ENCODE results near the gene SMYD3.

Gene SMYD3

GRCh38 chr1:246004301-246004700 lies 502.8 kb downstream of the SMYD3 start:
- no peak for DNase-seq

DNA sequence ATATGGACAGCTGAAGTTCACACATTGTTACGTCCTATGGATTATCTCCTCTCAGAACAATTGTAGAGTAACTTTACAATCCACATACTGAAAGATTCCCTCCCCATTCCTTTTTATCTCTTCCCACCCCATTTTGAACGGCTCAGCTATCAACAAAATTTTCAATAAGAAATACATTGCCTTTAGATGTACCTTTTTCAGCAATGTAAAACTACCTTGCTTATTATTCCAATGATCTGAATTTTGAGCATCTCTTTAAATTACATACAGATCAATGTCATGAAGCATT lies 503.7 kb downstream of the SMYD3 start:
- no peak for DNase-seq

DNA sequence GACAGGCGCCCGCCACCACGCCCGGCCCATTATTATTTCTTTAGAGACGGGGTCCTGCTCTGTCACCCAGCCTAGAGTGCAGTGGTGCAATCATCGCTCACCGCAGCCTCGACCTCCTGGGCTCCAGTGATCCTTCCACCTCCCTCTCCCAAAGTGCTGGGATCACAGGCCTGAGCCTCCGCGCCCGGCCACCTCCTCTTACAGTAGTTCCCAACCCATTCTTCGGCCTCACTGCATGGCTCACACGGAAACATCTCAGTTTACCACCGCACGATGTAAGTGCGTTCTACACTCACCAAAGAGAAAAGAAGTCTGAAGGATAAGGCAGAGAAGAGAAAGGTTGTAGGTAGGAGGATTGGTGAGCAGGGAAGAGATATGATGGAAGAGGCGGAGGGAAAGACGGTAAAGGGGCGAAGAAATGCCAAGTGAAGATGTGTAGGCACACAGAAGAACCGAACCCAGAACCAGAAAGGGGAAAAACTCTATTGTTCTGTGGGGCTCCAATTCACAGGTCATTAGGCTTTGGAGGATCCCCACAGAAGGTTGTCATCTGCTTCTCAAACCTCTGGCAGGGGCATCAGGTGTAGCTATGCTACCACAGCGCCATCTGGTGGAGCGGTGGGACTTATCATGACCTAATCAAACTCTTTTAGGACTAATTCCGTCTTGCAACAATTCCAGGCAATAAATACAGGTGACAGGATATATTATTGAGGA lies 504.2 kb downstream of the SMYD3 start:
- peak; percentile 31 to 75 (median 67) for DNase-seq

DNA sequence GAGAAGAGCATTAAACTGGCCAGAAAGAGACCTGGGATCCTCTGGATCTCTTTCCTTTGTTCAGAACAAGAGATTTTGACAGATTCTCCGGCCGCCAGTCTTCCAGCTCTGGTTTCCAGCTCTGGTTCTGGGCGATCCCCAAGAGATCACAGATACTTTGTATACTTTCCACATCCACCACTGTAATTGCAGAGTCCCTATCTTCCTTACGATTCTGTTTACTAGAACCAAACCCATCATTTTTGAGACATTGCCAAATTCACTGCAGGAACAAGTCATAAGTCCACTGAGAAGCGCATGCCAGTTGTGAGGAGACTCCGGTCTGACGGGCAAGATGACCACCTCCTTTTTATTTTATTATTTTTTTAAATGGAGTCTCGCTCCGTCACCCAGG lies 505.2 kb downstream of the SMYD3 start:
- DNase-seq: no peak

- DNase-seq: no peak
Measured at GRCh38 chr1:246001142-246001836, 505.8 kb downstream of the SMYD3 start.

GRCh38 chr1:246000638-246001015 lies 506.5 kb downstream of the SMYD3 start:
- DNase-seq: no peak

DNA sequence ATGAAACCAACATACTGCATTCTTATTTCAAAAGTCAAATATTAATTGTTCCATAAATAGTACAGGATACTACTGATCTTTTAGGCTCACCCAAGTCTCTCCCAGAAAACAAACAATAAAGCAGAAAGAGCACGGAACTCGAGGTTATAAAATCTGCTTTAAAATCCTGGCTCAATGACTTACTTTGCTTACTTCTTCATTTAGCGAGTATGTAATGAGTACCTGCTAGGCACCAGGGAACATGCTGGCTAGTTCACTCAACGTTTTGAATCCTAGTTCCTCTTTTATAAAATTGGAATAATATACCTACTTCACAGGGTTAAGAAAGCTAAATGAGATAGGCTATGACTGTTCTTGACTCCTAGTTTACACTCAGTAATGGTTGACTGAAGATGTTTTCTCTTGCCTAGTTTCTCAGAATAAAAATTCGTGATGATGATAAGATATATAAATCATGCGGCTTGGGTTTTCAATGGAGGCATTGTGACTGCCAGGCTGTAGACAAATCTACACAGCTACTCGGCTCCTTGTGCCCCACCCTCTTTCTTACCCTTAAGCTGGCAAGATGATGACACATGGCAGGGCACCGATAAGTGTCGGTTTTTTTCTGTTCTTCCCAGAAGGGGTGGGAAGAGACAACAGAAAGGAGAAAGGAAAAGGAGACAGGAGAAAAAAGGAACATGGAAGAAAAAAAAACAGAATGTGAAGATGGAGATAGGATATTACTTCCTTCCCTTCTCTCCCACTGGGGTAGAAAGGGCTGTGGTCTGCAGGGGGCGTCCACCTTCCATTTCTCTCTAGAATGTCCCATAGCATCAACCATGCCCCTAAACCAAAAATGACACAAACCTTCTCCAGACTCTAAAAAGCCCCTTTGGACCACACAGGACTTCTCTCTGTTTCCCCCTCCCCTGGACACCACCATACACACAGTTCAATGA lies 507.1 kb downstream of the SMYD3 start:
- no peak for DNase-seq

- DNase-seq: no peak
Measured at GRCh38 chr1:245997471-245998258, 509.4 kb downstream of the SMYD3 start.

DNA sequence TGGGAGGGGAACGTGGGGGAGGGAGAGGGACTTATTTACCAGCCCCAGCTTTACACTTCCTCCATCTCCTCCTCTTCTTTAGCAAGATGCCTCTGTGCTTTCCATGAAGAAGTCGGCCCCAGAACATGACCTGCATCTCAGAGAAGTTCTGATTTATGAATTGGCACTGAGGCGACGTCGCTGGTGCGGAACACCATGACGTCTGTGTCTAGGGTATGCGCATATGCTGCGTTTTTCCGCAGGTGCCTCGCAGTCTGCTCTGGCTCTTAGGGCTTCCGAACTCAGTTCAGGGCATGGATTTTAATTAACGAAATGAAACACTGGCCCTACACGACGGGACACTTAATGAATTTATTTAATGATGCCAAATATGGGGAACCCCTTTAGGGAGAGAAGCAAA lies 510.3 kb downstream of the SMYD3 start:
- no peak for DNase-seq

- DNase-seq: no peak
Measured at GRCh38 chr1:245995474-245995873, 511.6 kb downstream of the SMYD3 start.

GRCh38 chr1:245991266-245991665 lies 515.8 kb downstream of the SMYD3 start:
- DNase-seq: no peak

- no peak for DNase-seq
Measured at GRCh38 chr1:245990315-245991022, 516.6 kb downstream of the SMYD3 start.

- DNase-seq: no peak
Measured at GRCh38 chr1:245988393-245989078, 518.5 kb downstream of the SMYD3 start.

GRCh38 chr1:245987997-245988392 lies 519.1 kb downstream of the SMYD3 start:
- DNase-seq: no peak

GRCh38 chr1:245987577-245987976 lies 519.5 kb downstream of the SMYD3 start:
- no peak for DNase-seq

DNA sequence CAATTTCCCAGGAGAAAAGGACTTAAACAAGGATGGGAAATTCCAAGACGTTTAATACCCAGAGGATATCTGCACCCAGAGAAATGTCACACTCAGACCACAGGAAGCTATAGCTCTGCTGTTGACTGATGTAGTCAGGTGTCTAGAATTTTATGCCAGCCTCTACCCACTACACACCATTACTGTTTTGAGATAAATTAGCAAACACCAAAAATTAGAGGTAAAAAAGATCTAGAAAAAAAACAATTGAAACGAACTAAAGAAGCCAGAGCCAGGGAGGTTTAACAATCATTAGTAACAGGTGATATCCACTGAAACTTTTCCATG lies 519.9 kb downstream of the SMYD3 start:
- no peak for DNase-seq

GRCh38 chr1:245986404-245987218 lies 520.5 kb downstream of the SMYD3 start:
- DNase-seq: no peak

DNA sequence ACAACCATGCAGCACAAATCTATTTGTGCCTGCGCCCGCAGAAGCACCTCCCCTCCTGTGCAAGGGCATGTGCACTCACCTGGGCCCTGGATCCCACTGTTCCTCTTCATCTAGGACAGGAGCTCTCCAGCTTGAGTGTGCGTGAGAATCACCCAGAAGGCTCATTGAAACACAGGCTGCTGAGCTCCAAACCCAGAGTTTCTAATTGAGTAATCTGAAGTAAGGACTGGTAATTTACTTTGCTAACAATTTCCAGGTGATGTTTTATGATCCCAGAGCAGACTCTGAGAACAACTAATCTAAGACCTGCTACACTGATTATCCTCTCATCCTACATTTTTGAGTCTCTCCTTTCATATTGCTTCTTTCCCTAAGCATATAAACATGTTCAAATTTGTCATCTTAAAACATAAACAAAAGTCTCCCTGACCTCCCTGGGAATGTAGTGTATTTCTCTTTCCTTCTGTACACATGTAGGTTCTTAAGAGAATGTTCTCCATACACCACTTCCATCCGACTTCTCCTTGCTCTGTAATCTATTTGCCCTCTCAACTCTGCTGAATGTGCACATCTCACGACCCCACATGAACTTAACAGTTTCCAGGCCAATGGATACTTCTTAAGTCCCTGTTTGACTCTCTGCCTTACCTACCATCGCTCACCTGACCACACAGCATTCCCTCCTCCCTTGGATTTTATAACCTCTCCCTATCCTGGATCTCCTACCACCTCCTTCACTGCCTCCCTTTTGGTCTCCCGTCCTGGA lies 522.5 kb downstream of the SMYD3 start:
- DNase-seq: peak in 1 of 5 experiments; percentile 19

GRCh38 chr1:245983294-245983967 lies 523.6 kb downstream of the SMYD3 start:
- DNase-seq: no peak
